ENCODE results near the gene ARHGEF33.

- TF ChIP-seq CTCF (IDR thresholded peaks at IDR 0.05), result no peak
- TF ChIP-seq POLR2A (IDR thresholded peaks at IDR 0.05), result no peak
- TF ChIP-seq POLR2AphosphoS5 (IDR thresholded peaks at IDR 0.05; ENCODE audit: insufficient read depth in 1 of 2, low read depth in 1 of 2), result no peak
Measured at GRCh38 chr2:38971377-38971776, 81.7 kb downstream of the ARHGEF33 start.
